Spleen (tissue), 11 donors: Measurements from ENCODE around the gene CD1B. TPM values are rescaled to one million over a fixed set of nuclear protein-coding genes. Genes with fewer than 3 reads are reported as not detected.

ENCODE experiments used
- DNase-seq: peaks from one replicate; pipeline ENCODE4 v3.0.0-alpha.2; 2020
- H3K27ac ChIP-seq, 8 donors: fragments of 200-600 bp; sonication (generic) in 7 of 8; 1 replicate in 4 of 8; 2 replicates in 4 of 8; pipeline versions ENCODE4 v1.5.0 to v1.8.0; 2016 to 2021; ENCODE audit warnings: inconsistent platforms in 4 of 8, mild to moderate bottlenecking in 4 of 8, moderate library complexity in 1 of 8
- H3K27me3 ChIP-seq, 7 donors: fragments of 200-600 bp; sonication (generic) in 6 of 7; replicated peaks in 1 of 7; 1 replicate in 4 of 7; 2 replicates in 3 of 7; pipeline versions ENCODE4 v1.5.0 to v1.8.0; 2016 to 2021; ENCODE audit warnings: inconsistent platforms in 3 of 7, mild to moderate bottlenecking in 1 of 7
- H3K36me3 ChIP-seq, 6 donors: fragments of 200-600 bp; sonication (generic) in 5 of 6; 1 replicate in 4 of 6; 2 replicates in 2 of 6; pipeline versions ENCODE4 v1.5.0 to v1.8.0; 2016 to 2021; ENCODE audit warnings: inconsistent platforms in 2 of 6
- H3K4me1 ChIP-seq, 6 donors: fragments of 200-600 bp; sonication (generic) in 5 of 6; 1 replicate in 3 of 6; 2 replicates in 3 of 6; pipeline versions ENCODE4 v1.5.0 to v1.8.0; 2016 to 2021; ENCODE audit warnings: inconsistent platforms in 3 of 6
- H3K4me3 ChIP-seq, 8 donors: fragments of 200-600 bp; sonication (generic) in 7 of 8; 1 replicate in 4 of 8; 2 replicates in 4 of 8; pipeline versions ENCODE4 v1.5.0 to v1.8.0; 2016 to 2021; ENCODE audit warnings: inconsistent platforms in 4 of 8, mild to moderate bottlenecking in 4 of 8, moderate library complexity in 2 of 8
- H3K9me3 ChIP-seq, 8 donors: fragments of 200-600 bp; sonication (generic) in 7 of 8; 1 replicate in 4 of 8; 2 replicates in 4 of 8; pipeline versions ENCODE4 v1.5.0 to v1.8.0; 2016 to 2021; ENCODE audit warnings: inconsistent platforms in 4 of 8
- CTCF ChIP-seq, 11 experiments: fragments of 200-600 bp in 7 of 11; fragments of 450-650 bp in 4 of 11; sonication (generic) in 4 of 11; IDR thresholded peaks in 8 of 11; conservative IDR thresholded peaks in 3 of 11; 1 replicate in 7 of 11; 2 replicates in 4 of 11; pipeline versions ENCODE4 v1.4.0 to v1.8.0; 2016 to 2021; ENCODE audit warnings: antibody characterized with exemption in 11 of 11, inconsistent platforms in 4 of 11, mild to moderate bottlenecking in 1 of 11
- POLR2A ChIP-seq, 3 donors: fragments of 450-650 bp; IDR thresholded peaks; one replicate each; pipeline ENCODE4 v1.5.1; 2017; ENCODE audit warnings: antibody characterized with exemption in 3 of 3, mild to moderate bottlenecking in 1 of 3
- POLR2AphosphoS5 ChIP-seq, 3 donors: sonication (generic); formaldehyde crosslinking; IDR thresholded peaks; one replicate each; pipeline ENCODE4 v1.5.1; 2017; ENCODE audit warnings: antibody characterized with exemption in 3 of 3
- WGBS, 5 donors: extraction: QIAGEN DNeasy Blood & Tissue Kit in 3 of 5; methylation state at CpG; one replicate each; pipeline versions ENCODE4 v1.1.5 to v1.1.7; 2013 to 2018; 5-methylcytosine and 5-hydroxymethylcytosine counted together
- intact Hi-C: fragments of 100-400 bp; cut with DNase I; formaldehyde crosslinking; loops from one replicate; pipeline ENCODE4 v1.15.0; 2023; ENCODE audit warnings: low total_unique reads
- polyA plus RNA-seq, 3 donors: library from polyadenylated mRNA; stranded (reverse); fragments of 200-250 nt; gene quantifications; one replicate each; pipeline ENCODE4 v1.2.1, GENCODE V29; 2013
- total RNA-seq, 7 donors: library from RNA; depleted of rRNA in 3 of 7; stranded (reverse); fragments of >200 nt in 3 of 7; fragmentation: NEBNext Ultra II Directional in 4 of 7; extraction: Animal tissue kit (Norgen Biotek cat#: 25700) in 4 of 7; gene quantifications; one replicate each; pipeline versions ENCODE4 v1.1.0 to v1.2.1, GENCODE V29; 2016 to 2021
- donor health status: healthy with polysubstance abuse.
- donor health status: DM: no; HTN: no; CAD: no; lungs with moderate emphysema.
- donor health status: DM: no; HTN: no; CAD: no.
- donor health status: Bipolar disorder and iron deficiency.
- donor health status: healthy.
- donor health status: DM: no; HTN: no; CAD: no.
- donor health status: DM: yes; HTN: yes; CAD: no.

CD1B gene
- total and polyA plus RNA-seq, 10 donors = 0.11 to 0.37 (median 0.33) TPM; not detected in 6

- H3K4me3 ChIP-seq = no peak overlapping the region
- no peak overlapping the region for H3K27ac ChIP-seq
These were observed 3.9 kb downstream of the CD1B start for GRCh38 chr1:158327481-158327880.

GRCh38 chr1:158324395-158324794 is 6.9 kb downstream of the CD1B start:
- intact Hi-C loops = no loop called here
- no peak for DNase-seq
- Histone ChIP-seq H3K9me3 (peaks cover 0 to 19% (median 10%) of the 10 kb centered on the region in 8 donors), H3K27ac (no peak overlapping the region), H3K27me3 (no peaks in the 10 kb centered on the region), H3K4me1 (peaks cover 0 to 21% (median under 1%) of the 10 kb centered on the region in 6 donors), H3K4me3 (no peak overlapping the region), H3K36me3 (no peaks in the 10 kb centered on the region)
- 59 to 77% (median 63%) methylated on average over 4 of the region's 4 CpGs for WGBS, 5 donors
- TF ChIP-seq POLR2A (IDR thresholded peaks at IDR 0.05) (no peak), POLR2AphosphoS5 (IDR thresholded peaks at IDR 0.05) (no peak), CTCF (IDR thresholded peaks at IDR 0.05 in 8 of 11, conservative IDR thresholded peaks at IDR 0.05 in 3 of 11) (no peak)

More at GRCh38 chr1:158327481-158327880, 3.9 kb downstream of the CD1B start:
- no peak for TF ChIP-seq POLR2A (IDR thresholded peaks at IDR 0.05)
- TF ChIP-seq CTCF (IDR thresholded peaks at IDR 0.05 in 8 of 11, conservative IDR thresholded peaks at IDR 0.05 in 3 of 11) = no peak
- TF ChIP-seq POLR2AphosphoS5 (IDR thresholded peaks at IDR 0.05) = no peak
- H3K27me3 ChIP-seq = no peaks in the 10 kb centered on the region
- no peak for DNase-seq
- no peaks in the 10 kb centered on the region for H3K36me3 ChIP-seq
- intact Hi-C loops = no loop called here
- peaks cover 0 to 16% (median 10%) of the 10 kb centered on the region in 8 donors for H3K9me3 ChIP-seq
- peaks cover 0 to 43% (median 7%) of the 10 kb centered on the region in 6 donors for H3K4me1 ChIP-seq

GRCh38 chr1:158323866-158324265 is 7.5 kb downstream of the CD1B start:
- Histone ChIP-seq H3K27me3 (no peaks in the 10 kb centered on the region), H3K4me3 (no peak overlapping the region), H3K36me3 (no peaks in the 10 kb centered on the region), H3K4me1 (peaks cover 0 to 15% (median 0%) of the 10 kb centered on the region in 6 donors), H3K9me3 (peaks cover 0 to 19% (median 10%) of the 10 kb centered on the region in 8 donors), H3K27ac (no peak overlapping the region)
- 57 to 92% (median 77%) methylated on average over 1 of the region's 1 CpG for WGBS, 5 donors
- TF ChIP-seq CTCF (IDR thresholded peaks at IDR 0.05 in 8 of 11, conservative IDR thresholded peaks at IDR 0.05 in 3 of 11) (no peak), POLR2A (IDR thresholded peaks at IDR 0.05) (no peak), POLR2AphosphoS5 (IDR thresholded peaks at IDR 0.05) (no peak)
- DNase-seq = no peak
- intact Hi-C loops = no loop called here

GRCh38 chr1:158311066-158311465 is 20.3 kb downstream of the CD1B start:
- TF ChIP-seq CTCF (IDR thresholded peaks at IDR 0.05 in 8 of 11, conservative IDR thresholded peaks at IDR 0.05 in 3 of 11) = no peak
- no peak for TF ChIP-seq POLR2AphosphoS5 (IDR thresholded peaks at IDR 0.05)
- TF ChIP-seq POLR2A (IDR thresholded peaks at IDR 0.05) = no peak
- 63 to 85% (median 67%) methylated on average over 2 of the region's 2 CpGs for WGBS, 5 donors
- no peak for DNase-seq
- intact Hi-C loops = no loop called here
- no peaks in the 10 kb centered on the region for H3K27me3 ChIP-seq
- no peak overlapping the region for H3K4me3 ChIP-seq
- no peaks in the 10 kb centered on the region for H3K4me1 ChIP-seq
- no peak overlapping the region for H3K27ac ChIP-seq
- peaks cover 0 to 39% (median 17%) of the 10 kb centered on the region in 8 donors for H3K9me3 ChIP-seq
- no peaks in the 10 kb centered on the region for H3K36me3 ChIP-seq
